Transverse colon (tissue), 4 donors: ENCODE data around the gene ARHGAP45. TPM values are rescaled to one million over a fixed set of nuclear protein-coding genes. Genes with fewer than 3 reads are reported as not detected.

ENCODE experiments used
- DNase-seq: peaks from one replicate; pipeline ENCODE4 v3.0.0-alpha.2; 2019
- H3K27ac ChIP-seq, 4 donors: fragments of 200-600 bp; sonication (generic); 2 replicates each; pipeline ENCODE4 v1.5.1; 2016 to 2018; ENCODE audit warnings: inconsistent platforms in 4 of 4
- H3K27me3 ChIP-seq: fragments of 200-600 bp; sonication (generic); 2 replicates; pipeline ENCODE4 v1.5.1; 2017; ENCODE audit warnings: inconsistent platforms
- H3K36me3 ChIP-seq, 4 donors: fragments of 200-600 bp; sonication (generic); 2 replicates each; pipeline ENCODE4 v1.5.1; 2017 to 2019; ENCODE audit warnings: inconsistent platforms in 4 of 4
- H3K4me1 ChIP-seq, 4 donors: fragments of 200-600 bp; sonication (generic); 2 replicates each; pipeline ENCODE4 v1.5.1; 2017 to 2020; ENCODE audit warnings: inconsistent platforms in 4 of 4
- H3K4me3 ChIP-seq, 4 donors: fragments of 200-600 bp; sonication (generic); 1 replicate in 1 of 4; 2 replicates in 3 of 4; pipeline versions ENCODE4 v1.5.1 to v1.6.1; 2017 to 2019; ENCODE audit warnings: inconsistent platforms in 4 of 4
- H3K9me3 ChIP-seq, 2 donors: fragments of 200-600 bp; sonication (generic); 2 replicates each; pipeline ENCODE4 v1.5.1; 2017 to 2019; ENCODE audit warnings: inconsistent platforms in 2 of 2
- EP300 ChIP-seq: sonication (generic); formaldehyde crosslinking; IDR thresholded peaks from one replicate; pipeline ENCODE4 v1.6.1; 2017; ENCODE audit warnings: antibody characterized with exemption, low read depth
- POLR2A ChIP-seq: fragments of 450-650 bp; IDR thresholded peaks from one replicate; pipeline ENCODE4 v1.6.1; 2016; ENCODE audit warnings: antibody characterized with exemption, mild to moderate bottlenecking, moderate library complexity
- POLR2AphosphoS5 ChIP-seq, 3 donors: sonication (generic); formaldehyde crosslinking; IDR thresholded peaks; one replicate each; pipeline ENCODE4 v1.6.1; 2016; ENCODE audit warnings: antibody characterized with exemption in 3 of 3
- WGBS, 2 donors: methylation state at CpG; one replicate each; pipeline ENCODE4 v1.1.5; 2018; ENCODE audit warnings: low coverage in 1 of 2; 5-methylcytosine and 5-hydroxymethylcytosine counted together
- in situ Hi-C, 4 donors: fragments of 200-750 bp; cut with MboI; loops; one replicate each; pipeline versions ENCODE4 v1.15.0 to v1.15.1; 2017; ENCODE audit warnings: low sequenced_read_pairs in 3 of 4, low pct_ligation_motif_present in 1 of 4, low pct_unique_long_range_greater_than_20kb in 1 of 4
- intact Hi-C: fragments of 100-400 bp; cut with DNase I; formaldehyde crosslinking; loops from one replicate; pipeline ENCODE4 v1.15.1; 2023; ENCODE audit warnings: low total_unique reads
- total RNA-seq, 4 donors: library from RNA; depleted of rRNA; stranded (reverse); fragments of >200 nt; gene quantifications; one replicate each; pipeline ENCODE4 v1.1.0, GENCODE V29; 2016
- TF ChIP-seq, protein P1 (sequence below), 5 experiments: fragments of 200-600 bp in 3 of 5; fragments of 450-650 bp in 2 of 5; sonication (generic) in 3 of 5; IDR thresholded peaks; 1 replicate in 2 of 5; 2 replicates in 3 of 5; pipeline ENCODE4 v1.5.1; 2016 to 2017; ENCODE audit warnings: antibody characterized with exemption in 5 of 5, inconsistent platforms in 3 of 5, mild to moderate bottlenecking in 2 of 5, moderate library complexity in 1 of 5

ARHGAP45 gene
- total RNA-seq, 4 donors from 2014 or later, result 10.0 to 174 (median 76.9) TPM

DNA sequence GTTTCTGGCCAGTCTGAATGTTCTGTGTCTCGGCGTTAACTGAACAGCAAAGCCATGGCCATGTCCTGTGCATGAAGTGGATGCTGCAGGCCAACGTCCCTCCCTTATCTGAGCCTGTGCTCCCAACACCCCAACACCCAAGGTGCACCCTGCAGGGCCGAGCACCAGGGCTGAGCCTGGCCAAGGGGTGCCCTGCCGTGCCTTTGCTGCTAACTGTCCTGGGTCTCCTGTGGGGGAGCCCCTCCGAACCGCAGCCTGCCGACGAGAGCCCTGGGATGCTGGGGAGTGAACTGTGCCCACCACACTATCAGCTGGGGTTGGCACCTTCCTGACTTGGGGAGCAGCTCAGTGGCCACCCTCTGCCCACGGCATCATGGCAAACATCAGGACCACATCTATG lies 54.4 kb downstream of the ARHGAP45 start:
- WGBS, 2 donors, result 92% methylated on average over 10 of the region's 10 CpGs; no CpG with 5 or more reads in 1 of the 2 donors
- intact Hi-C loops, result no loop called here

GRCh38 chr19:1122021-1122971 lies 55.3 kb downstream of the ARHGAP45 start:
- no peak for DNase-seq
- TF ChIP-seq, protein P1, sequence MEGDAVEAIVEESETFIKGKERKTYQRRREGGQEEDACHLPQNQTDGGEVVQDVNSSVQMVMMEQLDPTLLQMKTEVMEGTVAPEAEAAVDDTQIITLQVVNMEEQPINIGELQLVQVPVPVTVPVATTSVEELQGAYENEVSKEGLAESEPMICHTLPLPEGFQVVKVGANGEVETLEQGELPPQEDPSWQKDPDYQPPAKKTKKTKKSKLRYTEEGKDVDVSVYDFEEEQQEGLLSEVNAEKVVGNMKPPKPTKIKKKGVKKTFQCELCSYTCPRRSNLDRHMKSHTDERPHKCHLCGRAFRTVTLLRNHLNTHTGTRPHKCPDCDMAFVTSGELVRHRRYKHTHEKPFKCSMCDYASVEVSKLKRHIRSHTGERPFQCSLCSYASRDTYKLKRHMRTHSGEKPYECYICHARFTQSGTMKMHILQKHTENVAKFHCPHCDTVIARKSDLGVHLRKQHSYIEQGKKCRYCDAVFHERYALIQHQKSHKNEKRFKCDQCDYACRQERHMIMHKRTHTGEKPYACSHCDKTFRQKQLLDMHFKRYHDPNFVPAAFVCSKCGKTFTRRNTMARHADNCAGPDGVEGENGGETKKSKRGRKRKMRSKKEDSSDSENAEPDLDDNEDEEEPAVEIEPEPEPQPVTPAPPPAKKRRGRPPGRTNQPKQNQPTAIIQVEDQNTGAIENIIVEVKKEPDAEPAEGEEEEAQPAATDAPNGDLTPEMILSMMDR (IDR thresholded peaks at IDR 0.05), result no peak
- TF ChIP-seq EP300 (no peak), POLR2AphosphoS5 (IDR thresholded peaks at IDR 0.05) (no peak), POLR2A (no peak)
- Histone ChIP-seq H3K4me3 (no peak overlapping the region), H3K4me1 (peaks cover 0 to 5% (median 4%) of the 10 kb centered on the region in 4 donors), H3K9me3 (no peaks in the 10 kb centered on the region), H3K36me3 (peaks cover 0 to 55% (median 22%) of the 10 kb centered on the region in 4 donors), H3K27me3 (no peaks in the 10 kb centered on the region), H3K27ac (no peak overlapping the region)
- WGBS, 2 donors, result 95% methylated on average over 62 of the region's 63 CpGs; no CpG with 5 or more reads in 1 of the 2 donors
- intact Hi-C loops, result no loop called here
- in situ Hi-C loops, result no loop called here

More for the DNA sequence above, 54.4 kb downstream of the ARHGAP45 start:
- peaks cover 0 to 5% (median 4%) of the 10 kb centered on the region in 4 donors for H3K4me1 ChIP-seq
- H3K27ac ChIP-seq, result no peak overlapping the region
- peaks cover 0 to 50% (median 26%) of the 10 kb centered on the region in 4 donors for H3K36me3 ChIP-seq
- no peak overlapping the region for H3K4me3 ChIP-seq
- H3K27me3 ChIP-seq, result no peaks in the 10 kb centered on the region
- no peak for DNase-seq
- no peaks in the 10 kb centered on the region for H3K9me3 ChIP-seq
- in situ Hi-C loops, result no loop called here
- TF ChIP-seq POLR2A (no peak), POLR2AphosphoS5 (IDR thresholded peaks at IDR 0.05) (no peak), EP300 (no peak)
- TF ChIP-seq, protein P1 (IDR thresholded peaks at IDR 0.05), result no peak

GRCh38 chr19:1122972-1123363 lies 56.0 kb downstream of the ARHGAP45 start:
- no peaks in the 10 kb centered on the region for H3K9me3 ChIP-seq
- H3K4me3 ChIP-seq, result no peak overlapping the region
- WGBS, 2 donors, result 48% methylated on average over 21 of the region's 21 CpGs; no CpG with 5 or more reads in 1 of the 2 donors
- intact Hi-C loops (no loop called here), in situ Hi-C loops (no loop called here)
- peaks cover 0 to 55% (median 20%) of the 10 kb centered on the region in 4 donors for H3K36me3 ChIP-seq
- H3K4me1 ChIP-seq, result peaks cover 0 to 8% (median 4%) of the 10 kb centered on the region in 4 donors
- peak; percentile 85 for DNase-seq
- no peaks in the 10 kb centered on the region for H3K27me3 ChIP-seq
- no peak for TF ChIP-seq EP300
- TF ChIP-seq, protein P1 (IDR thresholded peaks at IDR 0.05), result no peak
- TF ChIP-seq POLR2AphosphoS5 (IDR thresholded peaks at IDR 0.05), result no peak
- TF ChIP-seq POLR2A, result no peak
- peak overlapping the region in 1 of 4 donors; percentile 8 for H3K27ac ChIP-seq

DNA sequence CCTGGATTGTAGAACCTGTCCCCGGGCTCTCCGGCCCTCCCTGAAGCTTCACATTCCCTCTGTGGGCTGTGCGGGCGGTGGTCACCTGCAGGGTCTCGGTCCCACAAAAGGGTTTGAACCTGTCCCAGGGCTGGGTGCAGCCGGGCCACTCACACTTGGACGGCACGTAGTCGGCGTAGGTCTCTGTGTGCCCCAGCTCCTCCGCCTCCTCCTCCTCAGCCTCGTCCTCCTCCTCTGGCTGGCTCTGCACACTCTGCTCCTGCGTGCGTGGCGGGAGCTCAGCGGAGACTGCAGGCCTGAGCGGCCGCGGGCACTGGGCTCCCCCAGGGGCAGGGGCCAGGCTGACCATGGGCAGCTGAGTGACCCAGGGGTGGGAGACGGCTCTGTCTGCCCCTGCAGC lies 56.4 kb downstream of the ARHGAP45 start:
- no peaks in the 10 kb centered on the region for H3K9me3 ChIP-seq
- DNase-seq, result no peak
- TF ChIP-seq, protein P1 (IDR thresholded peaks at IDR 0.05), result no peak
- no peak for TF ChIP-seq POLR2A
- TF ChIP-seq POLR2AphosphoS5 (IDR thresholded peaks at IDR 0.05), result no peak
- no peak for TF ChIP-seq EP300
- peaks cover 0 to 11% (median 6%) of the 10 kb centered on the region in 4 donors for H3K4me1 ChIP-seq
- intact Hi-C loops, result no loop called here
- H3K36me3 ChIP-seq, result peaks cover 0 to 55% (median 19%) of the 10 kb centered on the region in 4 donors
- H3K27me3 ChIP-seq, result no peaks in the 10 kb centered on the region
- in situ Hi-C loops, result no loop called here
- H3K4me3 ChIP-seq, result no peak overlapping the region
- peak overlapping the region in 1 of 4 donors; percentile 8 for H3K27ac ChIP-seq
- WGBS, 2 donors, result 90% methylated on average over 19 of the region's 20 CpGs; no CpG with 5 or more reads in 1 of the 2 donors
